ENCODE data around the gene TEX44. TPM values are rescaled to one million over a fixed set of nuclear protein-coding genes. Genes with fewer than 3 reads are reported as not detected.
A peak's percentile ranks its signal among the peaks of the same experiment; 100 is the strongest.
"Not testable (repeated sequence)": the region's sequence is repeated elsewhere in the genome, so short reads cannot be mapped to it uniquely, and the experiment has no call there.

Gene TEX44
- total RNA-seq, 1 donor = not detected

- Histone ChIP-seq H3K79me2 (ENCODE audit: insufficient read depth, low read length) (no peaks in the 10 kb centered on the region), H3K4me1 (ENCODE audit: insufficient read depth, low read length) (peaks cover 11% of the 10 kb centered on the region), H3K4me2 (ENCODE audit: insufficient read depth, low read length) (peak overlapping the region; percentile 78), H3K27ac (ENCODE audit: low read depth, low read length) (peak overlapping the region; percentile 39), H4K20me1 (ENCODE audit: insufficient read depth, low read length) (no peaks in the 10 kb centered on the region), H2AFZ (ENCODE audit: low read length) (peak overlapping the region; percentile 86), H3K27me3 (ENCODE audit: insufficient read depth, low read length) (no peaks in the 10 kb centered on the region), H3K36me3 (ENCODE audit: insufficient read depth, low read length) (no peaks in the 10 kb centered on the region), H3K9me3 (ENCODE audit: low read depth, low read length) (no peaks in the 10 kb centered on the region), H3K4me3 (ENCODE audit: insufficient read depth, low read length) (peak overlapping the region; percentile 59)
- peak; percentile 6 for DNase-seq (ENCODE audit: insufficient read length, low spot score, missing footprints)
- TF ChIP-seq CTCF (IDR thresholded peaks at IDR 0.05; ENCODE audit: extremely low read depth, low read depth, low read length) = no peak
These were observed 38.3 kb upstream of the TEX44 start for GRCh38 chr2:231554327-231554726.

- Histone ChIP-seq H3K79me2 (ENCODE audit: insufficient read depth, low read length) (no peaks in the 10 kb centered on the region), H2AFZ (ENCODE audit: low read length) (peak overlapping the region; percentile 86), H3K27me3 (ENCODE audit: insufficient read depth, low read length) (no peaks in the 10 kb centered on the region), H3K36me3 (ENCODE audit: insufficient read depth, low read length) (no peaks in the 10 kb centered on the region), H3K4me1 (ENCODE audit: insufficient read depth, low read length) (peaks cover 11% of the 10 kb centered on the region), H3K27ac (ENCODE audit: low read depth, low read length) (peak overlapping the region; percentile 39), H3K4me3 (ENCODE audit: insufficient read depth, low read length) (peak overlapping the region; percentile 59), H3K9me3 (ENCODE audit: low read depth, low read length) (no peaks in the 10 kb centered on the region), H4K20me1 (ENCODE audit: insufficient read depth, low read length) (no peaks in the 10 kb centered on the region), H3K4me2 (ENCODE audit: insufficient read depth, low read length) (peak overlapping the region; percentile 78)
- TF ChIP-seq CTCF (IDR thresholded peaks at IDR 0.05; ENCODE audit: extremely low read depth, low read depth, low read length) = no peak
- peak; percentile 72 for DNase-seq (ENCODE audit: insufficient read length, low spot score, missing footprints)
These were observed 37.7 kb upstream of the TEX44 start for GRCh38 chr2:231554748-231555545.

- peaks cover 11% of the 10 kb centered on the region for H3K4me1 ChIP-seq (ENCODE audit: insufficient read depth, low read length)
- not testable (repeated sequence) for H3K27ac ChIP-seq (ENCODE audit: low read depth, low read length); DNase-seq (ENCODE audit: insufficient read length, low spot score, missing footprints); H3K79me2 ChIP-seq (ENCODE audit: insufficient read depth, low read length); H3K4me2 ChIP-seq (ENCODE audit: insufficient read depth, low read length); H3K27me3 ChIP-seq (ENCODE audit: insufficient read depth, low read length); H2AFZ ChIP-seq (ENCODE audit: low read length); H3K36me3 ChIP-seq (ENCODE audit: insufficient read depth, low read length); H4K20me1 ChIP-seq (ENCODE audit: insufficient read depth, low read length); H3K9me3 ChIP-seq (ENCODE audit: low read depth, low read length); H3K4me3 ChIP-seq (ENCODE audit: insufficient read depth, low read length)
These were observed 36.2 kb upstream of the TEX44 start for GRCh38 chr2:231556496-231556895.

- H3K79me2 ChIP-seq (ENCODE audit: insufficient read depth, low read length) = no peaks in the 10 kb centered on the region
- H3K4me1 ChIP-seq (ENCODE audit: insufficient read depth, low read length) = peaks cover 11% of the 10 kb centered on the region
- H3K36me3 ChIP-seq (ENCODE audit: insufficient read depth, low read length) = no peaks in the 10 kb centered on the region
- no peak for TF ChIP-seq CTCF (IDR thresholded peaks at IDR 0.05; ENCODE audit: extremely low read depth, low read depth, low read length)
- H3K27ac ChIP-seq (ENCODE audit: low read depth, low read length) = no peak overlapping the region
- peak; percentile 4 for DNase-seq (ENCODE audit: insufficient read length, low spot score, missing footprints)
- no peak overlapping the region for H3K4me2 ChIP-seq (ENCODE audit: insufficient read depth, low read length)
- no peak overlapping the region for H3K4me3 ChIP-seq (ENCODE audit: insufficient read depth, low read length)
- H2AFZ ChIP-seq (ENCODE audit: low read length) = no peak overlapping the region
- no peaks in the 10 kb centered on the region for H3K9me3 ChIP-seq (ENCODE audit: low read depth, low read length)
- no peaks in the 10 kb centered on the region for H3K27me3 ChIP-seq (ENCODE audit: insufficient read depth, low read length)
- H4K20me1 ChIP-seq (ENCODE audit: insufficient read depth, low read length) = no peaks in the 10 kb centered on the region
These were observed 35.7 kb upstream of the TEX44 start for GRCh38 chr2:231556981-231557380.
